GM23248 (cell line): ENCODE results near the gene L1CAM.

ENCODE experiments used
- EZH2 ChIP-seq: fragments of 200-600 bp; sonication (generic); IDR thresholded peaks from 2 replicates; pipeline ENCODE4 v1.6.1; 2018; ENCODE audit warnings: antibody characterized with exemption, mild to moderate bottlenecking; ENCODE audit not compliant: insufficient read depth, poor library complexity, severe bottlenecking
- EZH2phosphoT487 ChIP-seq: fragments of 200-600 bp; sonication (generic); IDR thresholded peaks from 2 replicates; pipeline ENCODE4 v1.6.1; 2018; ENCODE audit warnings: antibody characterized with exemption, moderate library complexity, mild to moderate bottlenecking, low read depth; ENCODE audit not compliant: insufficient read depth

- TF ChIP-seq EZH2 (no peak), EZH2phosphoT487 (no peak)
These were observed 41.1 kb upstream of the L1CAM start for GRCh38 chrX:153926858-153927671.
